K562 (cell line): Measurements from ENCODE around the gene OXSR1. TPM values are rescaled to one million over a fixed set of nuclear protein-coding genes. Genes with fewer than 3 reads are reported as not detected.

Experiments
- ATAC-seq: fragments of 200-7000 bp; cut with Tn5 transposase; 3 replicates; pipeline ENCODE4 v1.9.1; 2020; ENCODE audit warnings: moderate library complexity
- BruUV-seq: library from RNA; stranded (reverse); fragments of 400-500 nt; replicated peaks from 2 replicates; lab custom pipeline; 2021; lab: Mats Ljungman, UMichigan
- CTCF ChIA-PET: fragments of 300-600 bp; formaldehyde crosslinking; extraction: SDS; loops from one replicate; lab custom pipeline; 2021; ENCODE audit warnings: low intra/inter-chr PET ratio; lab: Yijun Ruan, JAX
- POLR2A ChIA-PET: fragments of 300-600, 350-650 bp; sonication (Branson Sonifier 250); formaldehyde crosslinking; extraction: SDS; loops from one replicate; lab custom pipeline; 2021; ENCODE audit warnings: antibody characterized with exemption, inconsistent platforms; lab: Yijun Ruan, JAX
- DNase-seq, 4 experiments: peaks; one replicate each; pipeline versions ENCODE4 v3.0.0 to v3.0.0-alpha.2; 2011 to 2018; ENCODE audit warnings: low spot score in 3 of 4, mixed read lengths in 3 of 4; ENCODE audit errors: extremely low read depth in 1 of 4
- FAIRE-seq: peaks from 2 replicates; lab custom pipeline; 2011; peaks lifted over from hg19 to GRCh38; lab: Jason Lieb, UNC
- H2AFZ ChIP-seq: 2 replicates; pipeline ENCODE4 v1.6.0; 2011; ENCODE audit warnings: low read depth, low read length, control low read depth, inconsistent platforms
- H3K27ac ChIP-seq: fragments of 200-600 bp; 3 replicates; pipeline ENCODE4 v1.8.0; 2011; ENCODE audit warnings: low read depth, mild to moderate bottlenecking, control low read depth, inconsistent platforms, low read length, moderate library complexity, mixed read lengths; ENCODE audit errors: extremely low read depth
- H3K27me3 ChIP-seq, 2 experiments: fragments of 300-600 bp in 1 of 2; 2 replicates in 1 of 2; 3 replicates in 1 of 2; pipeline versions ENCODE4 v1.6.0 to v1.8.0; 2011; ENCODE audit warnings: inconsistent platforms in 2 of 2, low read length in 2 of 2, mild to moderate bottlenecking in 1 of 2, mixed read lengths in 1 of 2, moderate library complexity in 1 of 2; ENCODE audit not compliant: control insufficient read depth in 2 of 2, insufficient read depth in 2 of 2
- H3K36me3 ChIP-seq: fragments of 300-600 bp; 3 replicates; pipeline ENCODE4 v1.8.0; 2011; ENCODE audit warnings: mild to moderate bottlenecking, low read length, inconsistent platforms; ENCODE audit not compliant: control insufficient read depth, insufficient read depth
- H3K4me1 ChIP-seq, 2 experiments: fragments of 200-600 bp in 1 of 2; replicated peaks in 1 of 2; 2 replicates in 1 of 2; 3 replicates in 1 of 2; pipeline versions ENCODE4 v1.5.1 to v1.8.0; 2011; ENCODE audit warnings: inconsistent platforms in 2 of 2, low read length in 2 of 2, mild to moderate bottlenecking in 1 of 2, mixed read lengths in 1 of 2, moderate library complexity in 1 of 2; ENCODE audit not compliant: control insufficient read depth in 2 of 2, insufficient read depth in 2 of 2
- H3K4me2 ChIP-seq: 2 replicates; pipeline ENCODE4 v1.6.1; 2011; ENCODE audit warnings: low read length, control low read depth, inconsistent platforms, mixed read lengths; ENCODE audit not compliant: insufficient read depth
- H3K4me3 ChIP-seq: fragments of 200-600 bp; sonication (generic), shearing (Covaris generic); 2 replicates; pipeline ENCODE4 v1.5.1; 2016; ENCODE audit warnings: control low read depth, inconsistent platforms
- H3K79me2 ChIP-seq: fragments of 200-600 bp; 3 replicates; pipeline ENCODE4 v1.8.0; 2011; ENCODE audit warnings: low read length, inconsistent platforms; ENCODE audit not compliant: control insufficient read depth, insufficient read depth
- H3K9ac ChIP-seq, 2 experiments: 2 replicates each; pipeline versions ENCODE4 v1.6.0 to v1.6.1; 2011; ENCODE audit warnings: low read depth in 2 of 2, low read length in 2 of 2, control low read depth in 1 of 2, inconsistent platforms in 1 of 2, mild to moderate bottlenecking in 1 of 2, mixed read lengths in 1 of 2; ENCODE audit not compliant: insufficient read depth in 1 of 2
- H3K9me1 ChIP-seq: one replicate; pipeline ENCODE4 v1.6.0; 2011; ENCODE audit warnings: inconsistent platforms, mild to moderate bottlenecking, low read length, moderate library complexity; ENCODE audit not compliant: control insufficient read depth, insufficient read depth
- H3K9me3 ChIP-seq: replicated peaks from 2 replicates; pipeline ENCODE4 v1.5.1; 2011; ENCODE audit warnings: low read depth, low read length, inconsistent platforms; ENCODE audit not compliant: control insufficient read depth, insufficient read depth
- H4K20me1 ChIP-seq: replicated peaks from 2 replicates; pipeline ENCODE4 v1.6.1; 2011; ENCODE audit warnings: low read length, inconsistent platforms, mixed read lengths; ENCODE audit not compliant: control insufficient read depth, insufficient read depth
- MAX ChIP-seq: sonication (generic); formaldehyde crosslinking; IDR thresholded peaks from 2 replicates; pipeline ENCODE4 v1.9.0; 2022; ENCODE audit warnings: mild to moderate bottlenecking, missing genetic modification reagents
- NR2F6 ChIP-seq: fragments of 450-650 bp; formaldehyde crosslinking; IDR thresholded peaks from 2 replicates; pipeline ENCODE4 v1.4.0; 2020; ENCODE audit warnings: mild to moderate bottlenecking
- WGBS: fragments of 100-300 bp; shearing (Covaris generic); methylation state at CpG from one replicate; pipeline ENCODE4 v1.1.6; 2016; ENCODE audit warnings: low coverage, mixed read lengths; ENCODE audit not compliant: insufficient coverage; ENCODE audit errors: missing lambda C conversion rate; 5-methylcytosine and 5-hydroxymethylcytosine counted together
- in situ Hi-C: fragments of 300-500 bp; cut with MboI; formaldehyde crosslinking; loops from 4 replicates; pipeline ENCODE4 v1.15.0; 2018; ENCODE audit warnings: inconsistent platforms, mixed read lengths
- intact Hi-C: fragments of 100-400 bp; cut with micrococcal nuclease; formaldehyde crosslinking; loops from 2 replicates; pipeline ENCODE4 v1.14.2; 2022
- polyA plus RNA-seq, 8 experiments: library from polyadenylated mRNA; depleted of rRNA in 4 of 8; stranded (reverse) in 5 of 8; unstranded in 3 of 8; fragments of >200 nt; fragmentation: Nextera tagmentation in 2 of 8; fragmentation: Illumina TruSeq in 1 of 8; extraction: Ambion mirVana in 2 of 8; extraction: Trizol in 1 of 8; gene quantifications; 2 replicates each; pipeline versions ENCODE4 v1.2.1 to v1.2.3, GENCODE V29; 2011 to 2014; ENCODE audit warnings: inconsistent platforms in 1 of 8, missing spikeins in 1 of 8
- total RNA-seq, 7 experiments: library from RNA; depleted of rRNA in 6 of 7; stranded (reverse); fragments of >200 nt in 6 of 7; fragmentation: Illumina TruSeq in 2 of 7; extraction: Trizol in 2 of 7; gene quantifications; 2 replicates each; pipeline versions ENCODE4 v1.2.1 to v1.2.3, GENCODE V29; 2011 to 2021; ENCODE audit warnings: low replicate concordance in 1 of 7

The OXSR1 gene
- total and polyA plus RNA-seq, 9 of the 15 experiments (the other 6 are each of a cell fraction or from before 2014, with no cell fraction given): 15.7 to 87.6 (median 48.7) TPM

GRCh38 chr3:38276081-38276916, 111.0 kb downstream of the OXSR1 start:
- WGBS: 38% methylated on average over 13 of the region's 13 CpGs
- DNase-seq (no peak), FAIRE-seq (no peak), ATAC-seq (no peak)
- Histone ChIP-seq H3K9me1 (peaks cover 3% of the 10 kb centered on the region), H2AFZ (no peak overlapping the region), H3K27ac (no peak overlapping the region), H3K9ac (peak overlapping the region in 1 of 2 experiments; percentile 56; a peak in 1 of 4 replicates), H3K36me3 (no peaks in the 10 kb centered on the region), H3K27me3 (no peaks in the 10 kb centered on the region; a peak in 3 of 5 replicates), H3K79me2 (no peaks in the 10 kb centered on the region), H3K9me3 (no peaks in the 10 kb centered on the region), H3K4me1 (peaks cover 0 to 14% of the 10 kb centered on the region in 2 experiments; a peak in 2 of 5 replicates), H3K4me3 (no peak overlapping the region), H4K20me1 (no peaks in the 10 kb centered on the region), H3K4me2 (no peak overlapping the region)
- TF ChIP-seq NR2F6: no peak
- TF ChIP-seq MAX: 0 out of 2 replicates have a peak, but pooled peaks have one; percentile 13
- BruUV-seq: no TSS peak
- ChIA-PET POLR2A (no interaction called here), CTCF (no interaction called here)
- intact Hi-C loops: no loop called here
- in situ Hi-C loops: no loop called here
